ENCODE data around the gene G6PC1. TPM values are rescaled to one million over a fixed set of nuclear protein-coding genes. Genes with fewer than 3 reads are reported as not detected.
A peak's percentile ranks its signal among the peaks of the same experiment; 100 is the strongest.
"Not testable (repeated sequence)": the region's sequence is repeated elsewhere in the genome, so short reads cannot be mapped to it uniquely, and the experiment has no call there.

Gene G6PC1
- not detected in 3 replicates for total RNA-seq
- long read RNA-seq = 0 reads

GRCh38 chr17:42900460-42901331 is at the start of gene G6PC1:
G6PC1 (plus strand) TSS chr17:42900799; CDS start chr17:42900877, 78 bp downstream.
- TF ChIP-seq CTCF (IDR thresholded peaks at IDR 0.05) = no peak
- peaks cover 2% of the 10 kb centered on the region for H3K4me1 Mint-ChIP-seq (ENCODE audit: low read depth)
- H3K27me3 Mint-ChIP-seq (ENCODE audit: low read depth) = peaks cover 1% of the 10 kb centered on the region
- no peaks in the 10 kb centered on the region for H3K36me3 Mint-ChIP-seq (ENCODE audit: low read depth)
- peak; percentile 4 for DNase-seq (ENCODE audit: low spot score)
- no peaks in the 10 kb centered on the region for H3K9me3 Mint-ChIP-seq (ENCODE audit: low read depth)
- no peak within 1 kb of the TSS for H3K4me3 Mint-ChIP-seq (ENCODE audit: unreplicated experiment)
- no peak within 1 kb of the TSS for H3K27ac Mint-ChIP-seq (ENCODE audit: unreplicated experiment)

DNA sequence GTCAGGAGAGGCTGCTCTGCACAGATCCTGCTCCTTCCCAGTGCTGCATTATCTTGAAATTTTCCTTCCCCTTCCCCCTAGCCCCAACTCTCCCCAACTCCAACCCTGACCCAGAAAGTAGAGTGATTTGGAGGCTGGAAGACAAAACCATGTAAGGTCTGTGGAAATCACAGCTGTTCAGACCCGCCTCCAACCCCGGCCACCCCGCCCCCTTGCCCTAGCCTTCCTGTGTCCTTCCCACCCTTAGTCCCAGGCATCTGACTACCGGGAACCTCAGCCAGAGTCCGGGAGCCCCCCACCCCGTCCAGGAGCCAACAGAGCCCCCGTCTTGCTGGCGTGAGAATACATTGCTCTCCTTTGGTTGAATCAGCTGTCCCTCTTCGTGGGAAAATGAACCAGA is 49.6 kb upstream of the G6PC1 start, which contains the start of gene AOC3:
Gene AOC3, plus strand, starts transcription at position 246 of the 400 bp plus-strand sequence. Its CDS starts 145 bp downstream, at position 391.
- TF ChIP-seq CTCF (IDR thresholded peaks at IDR 0.05) = no peak
- no peak for DNase-seq (ENCODE audit: low spot score)
- peak within 1 kb of the TSS; percentile 27 for H3K27ac Mint-ChIP-seq (ENCODE audit: unreplicated experiment)
- no peaks in the 10 kb centered on the region for H3K9me3 Mint-ChIP-seq (ENCODE audit: low read depth)
- H3K27me3 Mint-ChIP-seq (ENCODE audit: low read depth) = no peaks in the 10 kb centered on the region
- peaks cover 30% of the 10 kb centered on the region for H3K4me1 Mint-ChIP-seq (ENCODE audit: low read depth)
- H3K4me3 Mint-ChIP-seq (ENCODE audit: unreplicated experiment) = no peak within 1 kb of the TSS
- peaks cover under 1% of the 10 kb centered on the region for H3K36me3 Mint-ChIP-seq (ENCODE audit: low read depth)

GRCh38 chr17:42851371-42852240 is 49.0 kb upstream of the G6PC1 start:
- H3K27ac Mint-ChIP-seq (ENCODE audit: unreplicated experiment); H3K36me3 Mint-ChIP-seq (ENCODE audit: low read depth); H3K9me3 Mint-ChIP-seq (ENCODE audit: low read depth); H3K27me3 Mint-ChIP-seq (ENCODE audit: low read depth); H3K4me3 Mint-ChIP-seq (ENCODE audit: unreplicated experiment); DNase-seq (ENCODE audit: low spot score): not testable (repeated sequence)
- H3K4me1 Mint-ChIP-seq (ENCODE audit: low read depth) = peaks cover 23% of the 10 kb centered on the region

DNA sequence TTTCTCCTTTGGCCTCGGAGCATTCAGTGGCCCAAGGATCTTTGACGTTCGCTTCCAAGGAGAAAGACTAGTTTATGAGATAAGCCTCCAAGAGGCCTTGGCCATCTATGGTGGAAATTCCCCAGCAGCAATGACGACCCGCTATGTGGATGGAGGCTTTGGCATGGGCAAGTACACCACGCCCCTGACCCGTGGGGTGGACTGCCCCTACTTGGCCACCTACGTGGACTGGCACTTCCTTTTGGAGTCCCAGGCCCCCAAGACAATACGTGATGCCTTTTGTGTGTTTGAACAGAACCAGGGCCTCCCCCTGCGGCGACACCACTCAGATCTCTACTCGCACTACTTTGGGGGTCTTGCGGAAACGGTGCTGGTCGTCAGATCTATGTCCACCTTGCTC is 48.2 kb upstream of the G6PC1 start:
- DNase-seq (ENCODE audit: low spot score) = no peak
- H3K4me1 Mint-ChIP-seq (ENCODE audit: low read depth) = peaks cover 16% of the 10 kb centered on the region
- no peaks in the 10 kb centered on the region for H3K27me3 Mint-ChIP-seq (ENCODE audit: low read depth)
- no peak overlapping the region for H3K27ac Mint-ChIP-seq (ENCODE audit: unreplicated experiment)
- H3K9me3 Mint-ChIP-seq (ENCODE audit: low read depth) = no peaks in the 10 kb centered on the region
- TF ChIP-seq CTCF (IDR thresholded peaks at IDR 0.05) = no peak
- no peak overlapping the region for H3K4me3 Mint-ChIP-seq (ENCODE audit: unreplicated experiment)
- H3K36me3 Mint-ChIP-seq (ENCODE audit: low read depth) = no peaks in the 10 kb centered on the region

DNA sequence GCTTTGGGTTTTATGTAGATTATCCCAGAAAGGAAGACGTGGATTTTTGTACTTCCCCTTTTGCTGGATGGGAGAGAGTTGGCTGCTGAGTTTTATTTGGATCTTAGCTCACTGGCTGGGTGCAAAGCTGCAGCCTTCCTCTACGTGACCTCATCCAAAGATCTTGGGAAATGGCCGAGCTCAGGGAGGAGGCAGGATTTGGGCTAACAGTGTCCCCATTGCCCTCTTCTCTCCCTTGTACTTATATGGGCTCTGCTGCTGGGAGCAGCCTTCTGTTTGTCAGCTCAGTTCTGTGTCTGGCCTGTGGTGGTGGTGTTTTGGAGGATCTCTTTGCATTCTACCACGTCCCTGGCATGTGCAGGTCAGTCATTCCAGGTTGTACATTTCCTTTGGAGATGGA is 47.6 kb upstream of the G6PC1 start:
- no peaks in the 10 kb centered on the region for H3K36me3 Mint-ChIP-seq (ENCODE audit: low read depth)
- H3K4me1 Mint-ChIP-seq (ENCODE audit: low read depth) = peaks cover 15% of the 10 kb centered on the region
- no peaks in the 10 kb centered on the region for H3K27me3 Mint-ChIP-seq (ENCODE audit: low read depth)
- no peaks in the 10 kb centered on the region for H3K9me3 Mint-ChIP-seq (ENCODE audit: low read depth)
- no peak overlapping the region for H3K27ac Mint-ChIP-seq (ENCODE audit: unreplicated experiment)
- H3K4me3 Mint-ChIP-seq (ENCODE audit: unreplicated experiment) = peak overlapping the region; percentile 24
- TF ChIP-seq CTCF (IDR thresholded peaks at IDR 0.05) = no peak
- DNase-seq (ENCODE audit: low spot score) = no peak
